Hippocampal formation (tissue), 2 donors: ENCODE measurements around the gene DOCK4.

Source experiments
- DNase-seq, 2 donors: peaks; one replicate each; lab custom pipeline; 2025; lab: John Stamatoyannopoulos, UW

The DOCK4 gene

GRCh38 chr7:112007185-112007584 lies 199.0 kb downstream of the DOCK4 start:
- no peak for DNase-seq

DNA sequence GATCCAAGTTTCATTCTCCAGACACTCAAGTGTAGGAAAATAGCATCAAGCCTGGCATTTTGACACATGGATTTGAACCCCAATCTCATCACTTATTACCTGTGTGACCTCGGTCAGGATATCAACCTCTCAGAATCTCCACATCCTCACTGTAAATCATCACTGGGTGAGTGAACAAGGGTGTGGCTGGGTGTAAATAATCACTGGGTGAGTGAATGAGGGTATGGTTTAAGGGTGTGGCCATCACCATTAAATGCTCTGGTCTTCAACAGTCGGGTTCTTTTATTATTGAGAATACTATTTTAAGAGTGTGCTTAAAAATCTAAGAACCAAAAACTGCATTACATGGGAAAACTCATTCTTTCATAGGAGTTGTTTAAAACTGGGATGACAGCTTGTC lies 200.1 kb downstream of the DOCK4 start:
- DNase-seq = no peak

DNA sequence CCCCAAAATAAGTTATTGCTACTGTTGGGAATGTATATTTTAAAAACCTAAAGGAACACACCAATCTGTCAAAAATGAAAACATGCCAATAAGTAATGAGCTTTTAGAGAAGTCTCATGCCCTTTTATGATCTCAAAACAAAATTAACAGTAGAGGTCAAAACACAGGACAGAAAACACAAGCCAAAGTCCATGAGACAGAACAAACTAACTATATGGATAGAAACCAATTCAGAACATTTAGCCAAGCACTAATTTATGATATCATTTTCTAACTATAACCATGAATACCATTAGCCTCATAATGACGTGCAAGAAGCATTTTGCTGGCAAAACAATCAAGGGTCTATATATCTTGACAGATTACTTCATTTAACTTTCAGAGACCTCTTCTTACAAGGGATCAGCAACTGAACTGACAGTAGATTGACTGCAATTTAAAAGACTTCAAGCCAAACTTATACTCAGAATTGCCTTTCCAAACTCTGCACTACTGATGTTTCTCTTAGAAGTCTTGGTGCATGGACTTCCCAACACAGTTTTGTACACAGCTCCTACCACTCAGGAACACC lies 200.9 kb downstream of the DOCK4 start:
- DNase-seq = no peak

DNA sequence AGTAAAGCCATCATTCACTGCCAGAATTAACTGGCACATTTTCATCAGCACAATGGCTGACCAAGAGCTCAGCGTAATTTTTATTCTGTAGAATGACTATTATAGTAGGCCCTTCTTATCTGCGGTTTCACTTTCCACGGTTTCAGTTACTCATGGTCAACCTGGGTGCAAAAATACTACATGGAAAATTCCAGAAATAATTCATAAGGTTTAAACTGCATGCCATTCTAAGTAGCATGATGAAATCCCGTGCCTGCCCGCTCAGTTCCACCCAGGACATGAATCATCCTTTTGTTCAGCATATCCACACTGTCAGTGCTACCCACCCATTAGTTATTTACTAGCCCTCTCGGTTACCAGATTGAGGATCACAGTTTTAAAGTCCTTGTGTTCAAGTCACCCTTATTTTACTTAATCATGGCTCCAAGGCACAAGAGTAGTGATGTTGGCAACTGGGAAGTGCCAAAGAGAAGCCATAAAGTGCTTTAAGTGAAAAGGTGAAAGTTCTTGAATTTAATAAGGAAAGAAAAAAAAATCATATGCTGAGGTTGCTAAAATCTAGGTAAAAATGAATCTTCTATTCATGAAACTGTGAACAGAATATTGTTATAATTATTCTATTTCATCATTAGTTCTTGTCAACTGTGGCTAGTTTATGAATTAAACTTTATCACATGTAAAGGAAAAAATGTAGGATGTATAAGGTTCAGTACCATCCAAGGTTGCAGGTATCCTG lies 204.9 kb downstream of the DOCK4 start:
- DNase-seq = peak in 1 of 2 donors; percentile 28

DNA sequence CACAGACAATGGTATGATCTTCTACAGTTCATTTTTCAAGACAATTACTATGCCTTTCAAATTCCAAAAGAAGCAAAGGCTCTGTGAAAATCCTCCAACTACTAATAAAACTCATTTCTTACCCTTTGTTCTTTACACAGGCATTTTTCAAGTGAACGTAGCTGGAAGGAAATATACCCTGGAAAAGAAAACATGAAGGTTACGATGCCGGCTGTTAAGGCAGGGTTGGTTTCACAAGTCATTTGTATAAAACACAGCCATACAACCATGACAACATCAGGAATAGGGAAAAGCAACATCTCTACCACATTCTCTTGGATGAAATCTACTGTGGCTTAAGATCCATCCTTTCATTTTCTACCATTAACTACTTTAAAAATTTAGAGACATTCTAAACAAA lies 207.9 kb downstream of the DOCK4 start:
- no peak for DNase-seq

DNA sequence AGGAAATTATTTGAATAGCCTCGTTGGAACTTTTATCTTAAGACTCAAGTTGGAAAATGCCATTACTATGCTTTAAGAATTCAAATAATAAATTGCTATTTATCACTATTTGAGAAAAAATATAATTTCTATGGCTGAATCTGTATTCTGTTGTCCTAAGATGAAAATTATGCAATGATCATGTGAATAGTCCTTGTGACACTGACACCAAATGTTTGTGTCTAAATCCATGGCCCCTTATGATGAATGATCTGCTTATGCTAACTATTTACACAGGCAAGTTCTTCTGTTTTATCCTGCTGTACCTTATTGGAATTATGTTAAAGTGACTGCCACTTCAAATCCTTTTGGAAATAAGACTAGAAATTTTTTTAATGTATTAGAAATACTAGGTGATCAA lies 208.7 kb downstream of the DOCK4 start:
- DNase-seq = no peak

DNA sequence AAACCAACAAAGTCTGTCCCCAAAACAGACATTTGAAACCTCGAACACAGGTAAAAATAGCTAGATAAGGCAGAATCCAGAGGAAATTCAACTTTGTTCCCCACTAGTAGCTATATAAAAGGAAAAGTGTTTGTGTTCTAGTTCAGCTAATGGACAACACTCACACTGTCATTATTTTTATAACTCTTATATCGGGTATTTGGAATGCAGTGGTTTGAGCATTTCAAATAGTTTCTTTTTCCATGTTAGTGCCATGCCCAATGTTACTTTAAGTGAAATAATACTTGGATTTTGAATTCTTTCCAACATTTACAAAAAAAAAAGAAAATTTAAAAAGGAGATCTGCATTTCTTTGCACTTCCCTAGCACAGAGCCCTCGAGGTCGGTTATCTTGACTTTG lies 213.6 kb downstream of the DOCK4 start:
- DNase-seq = no peak

DNA sequence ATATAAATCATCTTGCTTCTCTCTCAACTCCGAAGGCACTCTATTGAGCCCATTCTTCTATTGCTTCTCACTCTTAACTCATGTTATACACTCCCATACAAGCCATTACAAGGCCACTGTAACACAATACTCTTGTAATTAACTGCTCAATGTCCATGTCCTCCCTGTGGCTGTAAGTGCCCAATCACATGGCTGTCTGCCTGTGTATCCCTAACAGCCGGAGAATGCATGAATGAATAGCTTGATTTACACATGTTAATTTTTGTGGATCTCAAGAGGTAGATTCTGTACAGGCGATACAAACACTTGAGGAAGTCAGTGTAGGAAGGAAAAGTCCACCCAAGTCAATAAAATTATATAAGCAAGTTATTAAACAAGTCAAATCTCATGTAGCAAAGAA lies 215.6 kb downstream of the DOCK4 start:
- no peak for DNase-seq

DNA sequence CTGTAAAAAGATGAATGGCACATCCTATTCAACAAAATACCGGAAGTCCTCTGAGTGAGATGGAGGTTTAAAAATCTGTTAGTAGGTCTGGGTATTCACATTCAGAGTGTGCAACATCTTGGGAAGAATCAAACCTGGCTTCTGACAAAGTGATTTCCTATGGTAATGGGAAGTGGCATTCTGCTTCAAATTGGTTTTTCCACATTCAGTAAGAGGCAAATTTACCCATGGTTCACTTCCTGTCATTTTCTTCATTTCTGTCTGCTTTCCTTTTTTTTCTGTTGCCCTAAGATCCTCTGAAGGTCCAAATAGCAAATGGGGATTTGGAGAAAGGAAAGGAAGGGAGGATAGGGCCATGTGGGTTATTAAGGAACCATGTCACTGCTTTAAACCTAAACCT lies 218.3 kb downstream of the DOCK4 start:
- DNase-seq = no peak

- peak in 1 of 2 donors; percentile 23 for DNase-seq
Measured at GRCh38 chr7:111987115-111987826, 218.9 kb downstream of the DOCK4 start.

DNA sequence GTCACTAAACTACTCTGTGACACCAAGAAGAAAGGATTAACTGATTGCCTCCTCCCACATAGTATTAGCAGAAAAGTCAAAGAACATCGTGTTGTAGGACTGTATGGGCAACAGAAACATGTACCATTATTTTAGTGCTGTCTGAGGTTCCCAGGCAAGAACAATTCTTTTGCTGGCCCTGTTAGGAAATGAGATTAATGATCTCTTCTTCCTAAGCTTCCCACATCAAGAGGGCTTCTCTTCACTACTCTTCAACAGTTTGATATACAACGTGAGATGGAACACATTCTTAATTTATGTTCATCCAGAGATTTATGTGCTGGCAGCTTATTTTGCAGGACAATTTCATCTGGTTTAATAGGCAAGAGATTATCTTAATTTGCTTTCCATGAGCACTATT lies 219.6 kb downstream of the DOCK4 start:
- DNase-seq = no peak

DNA sequence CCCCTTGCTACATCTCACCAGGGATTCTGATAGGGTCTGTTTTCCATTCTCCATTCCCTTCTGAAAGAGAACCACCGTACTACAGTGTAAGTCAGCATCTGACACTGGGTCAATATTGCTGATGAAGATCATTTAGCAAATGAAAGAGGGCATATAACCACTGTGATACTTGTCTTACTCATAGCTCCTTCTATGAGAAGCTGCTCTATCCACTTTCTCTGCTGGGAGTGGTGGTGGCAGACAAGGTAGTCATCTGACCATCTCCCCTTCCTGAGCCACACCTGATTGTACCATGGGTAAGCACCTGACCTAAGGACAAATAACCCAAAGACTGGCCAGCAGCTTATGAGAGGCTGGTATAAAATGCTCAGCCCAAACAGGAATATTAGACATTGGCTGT lies 220.4 kb downstream of the DOCK4 start:
- no peak for DNase-seq

DNA sequence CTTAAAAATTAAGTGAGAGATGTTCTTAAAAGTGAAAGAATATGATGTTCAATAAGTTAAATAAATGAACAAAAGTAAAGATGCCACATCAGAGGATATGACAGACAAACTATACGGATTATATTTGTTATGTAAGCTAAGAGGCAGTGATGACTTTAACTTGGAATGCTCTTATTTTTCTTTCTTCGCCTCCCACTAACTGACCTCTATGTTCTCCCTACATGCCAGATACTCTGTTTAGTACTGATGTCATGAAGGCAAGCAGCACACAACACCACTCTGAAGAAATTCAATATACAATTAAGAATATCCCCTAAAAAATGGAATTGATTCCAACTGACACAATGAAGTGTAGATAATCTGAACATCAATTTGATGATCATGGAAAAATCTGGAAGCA lies 223.4 kb downstream of the DOCK4 start:
- DNase-seq = no peak

DNA sequence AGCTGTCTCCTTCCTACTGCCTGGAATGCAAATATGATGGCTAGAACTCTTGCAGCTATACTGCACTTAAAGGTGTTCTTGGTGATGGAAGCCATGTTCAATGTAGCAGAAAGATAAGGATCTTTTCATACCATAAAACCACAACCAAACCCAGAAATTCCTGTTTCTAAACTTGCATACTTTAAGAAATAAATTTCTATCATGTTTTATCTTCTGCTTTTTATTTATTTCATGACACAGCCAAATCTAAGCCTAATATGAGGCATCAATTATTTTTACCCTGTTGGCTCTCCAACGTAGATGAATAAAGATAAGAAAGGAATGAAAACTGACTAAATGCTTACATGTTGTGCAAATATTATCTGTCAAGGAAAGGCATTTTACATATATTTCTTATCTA lies 224.1 kb downstream of the DOCK4 start:
- no peak for DNase-seq

DNA sequence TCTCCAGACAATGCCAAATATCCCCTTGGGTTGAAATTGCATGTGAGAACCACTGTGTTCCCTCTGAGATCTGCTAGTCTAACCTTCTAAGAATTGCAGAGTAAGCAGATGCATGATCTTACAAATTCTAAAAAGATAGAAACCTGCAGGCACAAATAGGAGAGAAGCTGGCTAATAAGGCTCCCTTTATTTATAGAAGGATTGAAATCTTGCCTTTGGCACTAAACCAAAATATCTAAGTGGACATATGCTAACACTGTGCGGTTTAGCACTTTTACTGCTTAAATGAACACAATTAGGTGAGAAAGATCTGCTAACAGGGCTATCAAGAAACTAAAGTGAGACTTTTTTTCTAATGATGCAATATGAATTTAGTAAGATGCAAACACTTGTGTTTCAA lies 225.5 kb downstream of the DOCK4 start:
- DNase-seq = no peak

- no peak for DNase-seq
Measured at GRCh38 chr7:111975346-111975745, 230.9 kb downstream of the DOCK4 start.

- DNase-seq = no peak
Measured at GRCh38 chr7:111960984-111961383, 245.2 kb downstream of the DOCK4 start.

DNA sequence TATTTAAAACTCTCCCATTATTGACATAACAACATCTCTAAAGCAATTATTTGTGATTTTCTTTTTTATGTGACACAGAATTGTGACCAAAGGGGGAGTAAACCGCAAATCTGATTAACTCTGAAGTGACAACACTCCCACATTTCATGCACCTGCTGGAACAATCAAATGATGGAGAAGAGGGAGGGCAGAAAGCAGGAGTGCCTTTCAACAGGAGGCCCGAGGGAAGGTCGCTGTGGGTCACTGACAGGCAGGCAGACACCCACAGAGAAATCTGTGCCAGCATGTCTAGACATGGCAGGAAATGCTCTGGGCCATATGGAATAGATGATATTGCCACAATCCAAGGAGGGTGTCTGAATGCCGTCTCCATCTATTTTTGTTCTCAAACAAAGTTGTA lies 247.3 kb downstream of the DOCK4 start:
- peak in 1 of 2 donors; percentile 21 for DNase-seq

DNA sequence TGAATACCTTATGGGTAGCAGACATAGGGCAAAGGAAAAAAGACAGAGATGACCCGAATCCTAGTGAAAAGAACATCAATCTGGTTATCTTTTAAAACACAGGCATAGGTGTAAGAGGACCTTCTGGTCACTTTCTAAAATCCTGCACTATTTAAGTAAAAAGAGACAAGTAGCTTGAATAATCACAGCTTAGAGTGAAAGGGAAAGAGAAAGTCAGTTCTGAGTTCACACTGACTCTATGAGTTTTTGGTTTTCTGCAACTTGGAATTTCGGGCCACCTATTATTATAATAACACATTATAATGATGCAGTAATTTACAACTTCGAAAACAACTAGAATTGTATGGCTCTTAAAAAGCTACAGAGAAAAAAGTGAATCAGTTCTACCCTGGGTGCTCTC lies 247.8 kb downstream of the DOCK4 start:
- no peak for DNase-seq

DNA sequence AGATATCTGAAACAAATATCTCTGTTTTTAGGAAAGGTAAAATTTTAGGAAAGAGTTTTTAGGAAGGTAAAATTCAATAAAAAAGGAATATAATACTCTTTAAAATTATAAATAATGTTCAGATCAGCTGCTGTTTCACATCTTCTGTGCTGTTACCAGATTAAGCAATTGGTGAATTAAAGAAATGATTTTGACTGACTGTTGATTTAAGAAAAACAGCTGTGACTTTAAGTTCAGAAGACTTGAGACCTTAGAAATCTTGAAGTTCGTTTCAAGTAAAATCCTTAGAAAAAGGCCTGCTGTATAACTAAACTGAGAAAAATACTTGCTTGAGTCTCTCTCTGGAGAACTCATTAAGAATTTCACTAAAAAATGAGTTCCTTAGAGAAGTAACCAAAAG lies 250.6 kb downstream of the DOCK4 start:
- no peak for DNase-seq

- DNase-seq = peak in 1 of 2 donors; percentile 35
Measured at GRCh38 chr7:111954474-111955381, 251.5 kb downstream of the DOCK4 start.

DNA sequence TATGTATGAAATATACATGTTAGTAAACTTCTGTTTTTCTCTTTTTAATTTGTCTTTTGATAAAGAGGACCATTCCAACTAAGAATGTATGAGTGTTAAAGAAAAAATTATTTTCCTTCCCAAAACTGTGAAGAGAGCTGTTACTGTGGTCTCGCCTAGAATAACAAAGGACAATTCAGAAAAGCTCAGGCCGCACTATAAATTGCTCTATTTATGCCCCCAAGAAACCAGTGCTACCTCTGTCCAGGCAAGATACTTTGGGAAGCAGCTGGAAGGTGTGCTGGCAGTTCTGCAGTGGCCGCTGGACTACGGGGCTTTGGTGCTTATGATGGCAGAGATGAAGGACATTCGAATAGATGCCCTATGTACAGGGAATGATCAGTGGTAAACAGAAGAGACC lies 252.1 kb downstream of the DOCK4 start:
- no peak for DNase-seq
